B cell (primary cell): ENCODE data around the gene ARR3. TPM values are rescaled to one million over a fixed set of nuclear protein-coding genes. Genes with fewer than 3 reads are reported as not detected.
"Not testable (repeated sequence)": the region's sequence is repeated elsewhere in the genome, so short reads cannot be mapped to it uniquely, and the experiment has no call there.

ENCODE experiments used
- ATAC-seq: fragments of 200-7000 bp; cut with Tn5 transposase; one replicate; pipeline ENCODE4 v1.10.0; 2021; ENCODE audit warnings: low read depth, mild to moderate bottlenecking, moderate number of reproducible peaks, moderate library complexity
- CTCF ChIA-PET: fragments of 350-600 bp; sonication (Branson Sonifier 250); formaldehyde crosslinking; loops from one replicate; lab custom pipeline; 2021; ENCODE audit warnings: antibody characterized with exemption, inconsistent platforms; lab: Charles Lee
- POLR2A ChIA-PET: fragments of 350-600 bp; sonication (Branson Sonifier 250); formaldehyde crosslinking; loops from one replicate; lab custom pipeline; 2021; ENCODE audit warnings: antibody characterized with exemption; lab: Charles Lee
- DNase-seq: peaks from one replicate; pipeline ENCODE4 v3.0.0; 2013
- H2AFZ ChIP-seq: 2 replicates; pipeline ENCODE4 v1.6.1; 2012; ENCODE audit warnings: mild to moderate bottlenecking, low read depth, low read length; ENCODE audit not compliant: insufficient read depth, poor library complexity, severe bottlenecking
- H3K27ac ChIP-seq, 2 donors: 1 replicate in 1 of 2; 2 replicates in 1 of 2; pipeline ENCODE4 v1.5.1; 2012 to 2013; ENCODE audit warnings: low read length in 2 of 2, mild to moderate bottlenecking in 2 of 2, moderate library complexity in 1 of 2
- H3K27me3 ChIP-seq, 4 experiments: fragments of 200-600 bp in 1 of 4; sonication (generic) in 1 of 4; replicated peaks in 1 of 4; 1 replicate in 2 of 4; 2 replicates in 2 of 4; pipeline versions ENCODE4 v1.6.1 to v1.7.0; 2013 to 2016; ENCODE audit warnings: low read length in 3 of 4, mild to moderate bottlenecking in 2 of 4, mixed read lengths in 1 of 4, moderate library complexity in 1 of 4; ENCODE audit not compliant: insufficient read depth in 4 of 4, control insufficient read depth in 3 of 4; ENCODE audit errors: control extremely low read depth in 1 of 4
- H3K36me3 ChIP-seq, 2 experiments: replicated peaks in 1 of 2; 1 replicate in 1 of 2; 2 replicates in 1 of 2; pipeline versions ENCODE4 v1.6.1 to v1.7.1; 2013; ENCODE audit warnings: low read length in 1 of 2; ENCODE audit not compliant: insufficient read depth in 2 of 2, control insufficient read depth in 1 of 2; ENCODE audit errors: control extremely low read depth in 1 of 2, extremely low read depth in 1 of 2
- H3K4me1 ChIP-seq, 2 donors: fragments of 200-600 bp in 1 of 2; sonication (generic) in 1 of 2; 1 replicate in 1 of 2; 2 replicates in 1 of 2; pipeline versions ENCODE4 v1.5.1 to v1.6.1; 2013 to 2017; ENCODE audit warnings: low read length in 2 of 2; ENCODE audit not compliant: control insufficient read depth in 2 of 2, insufficient read depth in 2 of 2
- H3K4me2 ChIP-seq: replicated peaks from 2 replicates; pipeline ENCODE3; 2012; ENCODE audit warnings: mild to moderate bottlenecking, low read depth, low read length; ENCODE audit not compliant: poor library complexity, severe bottlenecking
- H3K4me3 ChIP-seq, 5 experiments: fragments of 200-600 bp in 1 of 5; sonication (generic) in 1 of 5; 1 replicate in 3 of 5; 2 replicates in 2 of 5; pipeline versions ENCODE4 v1.5.1 to v1.7.0; 2011 to 2016; ENCODE audit warnings: low read length in 4 of 5, mild to moderate bottlenecking in 4 of 5, low read depth in 2 of 5, control low read depth in 1 of 5, moderate library complexity in 1 of 5; ENCODE audit not compliant: insufficient read depth in 1 of 5; ENCODE audit errors: control extremely low read depth in 1 of 5, extremely low read depth in 1 of 5
- H3K79me2 ChIP-seq: fragments of 200-600 bp; sonication (generic); one replicate; pipeline ENCODE4 v1.6.0; 2016; ENCODE audit warnings: low read length; ENCODE audit not compliant: control insufficient read depth, insufficient read depth
- H3K9ac ChIP-seq: fragments of 200-600 bp; sonication (generic); 2 replicates; pipeline ENCODE4 v1.6.1; 2017; ENCODE audit warnings: mild to moderate bottlenecking, low read length, moderate library complexity
- H3K9me3 ChIP-seq, 3 donors: one replicate each; pipeline versions ENCODE4 v1.6.1 to v1.7.1; 2013; ENCODE audit warnings: low read length in 2 of 3; ENCODE audit not compliant: control insufficient read depth in 2 of 3, insufficient read depth in 1 of 3; ENCODE audit errors: control extremely low read depth in 1 of 3
- H4K20me1 ChIP-seq: 2 replicates; pipeline ENCODE4 v1.6.0; 2012; ENCODE audit warnings: mild to moderate bottlenecking, low read length; ENCODE audit not compliant: insufficient read depth, control insufficient read depth, poor library complexity, severe bottlenecking
- H3K27ac Mint-ChIP-seq: one replicate; pipeline ENCODE4 v1.8.0; 2021; ENCODE audit warnings: mixed read lengths
- H3K27me3 Mint-ChIP-seq: one replicate; pipeline ENCODE4 v1.8.0; 2021; ENCODE audit warnings: mixed read lengths
- H3K4me1 Mint-ChIP-seq: one replicate; pipeline ENCODE4 v1.8.0; 2021; ENCODE audit warnings: mixed read lengths
- H3K4me3 Mint-ChIP-seq: one replicate; pipeline ENCODE4 v1.8.0; 2021; ENCODE audit warnings: mixed read lengths
- H3K9me3 Mint-ChIP-seq: one replicate; pipeline ENCODE4 v1.8.0; 2022; ENCODE audit warnings: mixed read lengths; ENCODE audit not compliant: insufficient read depth
- CTCF ChIP-seq: fragments of 200-600 bp; IDR thresholded peaks from one replicate; pipeline ENCODE4 v1.8.0; 2022; ENCODE audit warnings: antibody characterized with exemption, mild to moderate bottlenecking
- EZH2 ChIP-seq: IDR thresholded peaks from 2 replicates; pipeline ENCODE4 v1.6.1; 2012; ENCODE audit warnings: borderline replicate concordance, low read depth, mild to moderate bottlenecking, moderate library complexity, low read length; ENCODE audit not compliant: insufficient read depth, poor library complexity, severe bottlenecking
- WGBS: methylation state at CpG from one replicate; pipeline ENCODE4 v1.1.5; 2013; ENCODE audit warnings: missing lambda C conversion rate; ENCODE audit not compliant: insufficient coverage; 5-methylcytosine and 5-hydroxymethylcytosine counted together
- intact Hi-C: fragments of 100-400 bp; cut with micrococcal nuclease; formaldehyde crosslinking; loops from one replicate; pipeline ENCODE4 v1.10.0; 2022
- polyA plus RNA-seq: library from polyadenylated mRNA; depleted of rRNA; stranded (reverse); fragments of >200 nt; gene quantifications from 2 replicates; pipeline ENCODE4 v1.2.3, GENCODE V29; 2012
- total RNA-seq, 2 donors: library from RNA; stranded (reverse); fragments of 120-200 nt in 1 of 2; gene quantifications; 1 replicate in 1 of 2; 2 replicates in 1 of 2; pipeline versions ENCODE4 v1.2.3 to v1.2.4, GENCODE V29; 2013 to 2022

The ARR3 gene
- total and polyA plus RNA-seq, 2 donors (not counting 1 experiment from before 2014, with no cell fraction given), result not detected

GRCh38 chrX:70313503-70313902 is 45.4 kb downstream of the ARR3 start:
- TF ChIP-seq CTCF (no peak), EZH2 (no peak)
- DNase-seq, result no peak
- Mint-ChIP-seq H3K27me3 (no peaks in the 10 kb centered on the region), H3K4me1 (no peaks in the 10 kb centered on the region), H3K27ac (no peak overlapping the region), H3K9me3 (no peaks in the 10 kb centered on the region), H3K4me3 (no peak overlapping the region)
- H3K36me3 ChIP-seq, result no peaks in the 10 kb centered on the region
- H4K20me1 ChIP-seq, result no peaks in the 10 kb centered on the region
- no peaks in the 10 kb centered on the region for H3K79me2 ChIP-seq
- no peak overlapping the region for H3K4me3 ChIP-seq
- no peak overlapping the region for H3K4me2 ChIP-seq
- H2AFZ ChIP-seq, result no peak overlapping the region
- ChIA-PET POLR2A (no interaction called here), CTCF (no interaction called here)
- no peaks in the 10 kb centered on the region for H3K4me1 ChIP-seq
- peaks cover 0 to 3% (median 0%) of the 10 kb centered on the region in 3 donors for H3K9me3 ChIP-seq
- WGBS, result no CpG with 5 or more reads among the region's 1 CpG
- H3K9ac ChIP-seq, result no peak overlapping the region
- ATAC-seq, result no peak
- no peaks in the 10 kb centered on the region for H3K27me3 ChIP-seq
- intact Hi-C loops, result no loop called here
- H3K27ac ChIP-seq, result no peak overlapping the region

GRCh38 chrX:70322784-70323183 is 54.6 kb downstream of the ARR3 start:
- Histone ChIP-seq H3K4me3 (no peak overlapping the region), H3K36me3 (no peaks in the 10 kb centered on the region), H3K27ac (no peak overlapping the region), H3K4me1 (no peaks in the 10 kb centered on the region), H3K9ac (no peak overlapping the region), H4K20me1 (no peaks in the 10 kb centered on the region), H3K79me2 (no peaks in the 10 kb centered on the region), H3K4me2 (no peak overlapping the region), H3K27me3 (no peaks in the 10 kb centered on the region), H2AFZ (no peak overlapping the region), H3K9me3 (no peaks in the 10 kb centered on the region)
- ATAC-seq, result no peak
- Mint-ChIP-seq H3K27me3 (no peaks in the 10 kb centered on the region), H3K27ac (no peak overlapping the region), H3K9me3 (no peaks in the 10 kb centered on the region), H3K4me3 (no peak overlapping the region), H3K4me1 (no peaks in the 10 kb centered on the region)
- no peak for DNase-seq
- 100% methylated on average over 4 of the region's 4 CpGs for WGBS
- ChIA-PET CTCF (no interaction called here), POLR2A (no interaction called here)
- TF ChIP-seq CTCF (no peak), EZH2 (no peak)
- intact Hi-C loops, result no loop called here

GRCh38 chrX:70323628-70324027 is 55.5 kb downstream of the ARR3 start:
- H3K4me3 Mint-ChIP-seq, H3K9ac ChIP-seq, H3K9me3 ChIP-seq, H3K4me1 ChIP-seq, H3K27ac Mint-ChIP-seq, H3K4me2 ChIP-seq, CTCF ChIA-PET, H3K36me3 ChIP-seq, H3K4me1 Mint-ChIP-seq, H3K79me2 ChIP-seq, H3K9me3 Mint-ChIP-seq, intact Hi-C loops, DNase-seq, H4K20me1 ChIP-seq, H2AFZ ChIP-seq, H3K27me3 ChIP-seq, H3K4me3 ChIP-seq, H3K27me3 Mint-ChIP-seq, H3K27ac ChIP-seq, ATAC-seq, POLR2A ChIA-PET: not testable (repeated sequence)
- WGBS, result no CpG with 5 or more reads among the region's 6 CpGs
